Loucy (cell line): ENCODE data around the gene APLF.
A peak's percentile ranks its signal among the peaks of the same experiment; 100 is the strongest.

Experiments used
- H2AFZ ChIP-seq: fragments of 200-600 bp; sonication (generic); 2 replicates; pipeline ENCODE4 v1.6.0; 2016; ENCODE audit warnings: antibody characterized with exemption, mild to moderate bottlenecking, low read length, moderate library complexity
- H3F3A ChIP-seq: fragments of 200-600 bp; 2 replicates; pipeline ENCODE4 v1.6.0; 2016; ENCODE audit warnings: antibody characterized with exemption, low read depth, mild to moderate bottlenecking
- H3K27me3 ChIP-seq: fragments of 200-600 bp; sonication (generic); 2 replicates; pipeline ENCODE4 v1.6.1; 2014; ENCODE audit warnings: low read length, mild to moderate bottlenecking; ENCODE audit not compliant: insufficient read depth, poor library complexity, severe bottlenecking
- H3K36me3 ChIP-seq: fragments of 200-600 bp; sonication (generic); 2 replicates; pipeline ENCODE4 v1.6.1; 2016; ENCODE audit warnings: low read length; ENCODE audit not compliant: insufficient read depth
- H3K4me1 ChIP-seq: fragments of 200-600 bp; sonication (generic); 2 replicates; pipeline ENCODE4 v1.5.1; 2014; ENCODE audit warnings: low read length, mild to moderate bottlenecking; ENCODE audit not compliant: insufficient read depth, poor library complexity, severe bottlenecking
- H3K4me2 ChIP-seq: fragments of 200-600 bp; sonication (generic); 2 replicates; pipeline ENCODE4 v1.6.0; 2014; ENCODE audit warnings: antibody characterized with exemption, low read length, low read depth, mild to moderate bottlenecking; ENCODE audit not compliant: poor library complexity, severe bottlenecking
- H3K4me3 ChIP-seq: fragments of 200-600 bp; sonication (generic); 2 replicates; pipeline ENCODE4 v1.5.1; 2014; ENCODE audit warnings: low read length, mild to moderate bottlenecking, mixed read lengths; ENCODE audit not compliant: poor library complexity, severe bottlenecking
- H3K79me2 ChIP-seq: fragments of 200-600 bp; sonication (generic); 2 replicates; pipeline ENCODE4 v1.6.1; 2014; ENCODE audit warnings: low read length; ENCODE audit not compliant: insufficient read depth
- H3K9ac ChIP-seq: fragments of 200-600 bp; sonication (generic); 2 replicates; pipeline ENCODE4 v1.6.0; 2014; ENCODE audit warnings: mild to moderate bottlenecking, low read depth, low read length, moderate library complexity; ENCODE audit not compliant: poor library complexity, severe bottlenecking
- H3K9me2 ChIP-seq: fragments of 200-600 bp; sonication (generic); replicated peaks from 2 replicates; pipeline ENCODE4 v1.6.1; 2016; ENCODE audit warnings: low read depth, low read length, mixed read lengths
- H3K9me3 ChIP-seq: fragments of 200-600 bp; sonication (generic); 2 replicates; pipeline ENCODE4 v1.6.1; 2014; ENCODE audit warnings: mild to moderate bottlenecking, antibody characterized with exemption, low read length, low read depth; ENCODE audit not compliant: insufficient read depth
- H4K20me1 ChIP-seq: fragments of 200-600 bp; sonication (generic); 2 replicates; pipeline ENCODE4 v1.6.0; 2014; ENCODE audit warnings: antibody characterized with exemption, low read length, mild to moderate bottlenecking; ENCODE audit not compliant: insufficient read depth, poor library complexity, severe bottlenecking
- CTCF ChIP-seq: fragments of 200-600 bp; sonication (generic); conservative IDR thresholded peaks from 2 replicates; pipeline ENCODE4 v1.5.1; 2014; ENCODE audit warnings: mild to moderate bottlenecking, antibody characterized with exemption, low read length
- EZH2phosphoT487 ChIP-seq: fragments of 200-600 bp; IDR thresholded peaks from 2 replicates; pipeline ENCODE4 v1.6.1; 2018; ENCODE audit warnings: antibody characterized with exemption, mild to moderate bottlenecking, moderate library complexity, borderline replicate concordance

The APLF gene

GRCh38 chr2:68448671-68449653, 18.4 kb upstream of the APLF start:
- H3K27me3 ChIP-seq: no peaks in the 10 kb centered on the region

DNA sequence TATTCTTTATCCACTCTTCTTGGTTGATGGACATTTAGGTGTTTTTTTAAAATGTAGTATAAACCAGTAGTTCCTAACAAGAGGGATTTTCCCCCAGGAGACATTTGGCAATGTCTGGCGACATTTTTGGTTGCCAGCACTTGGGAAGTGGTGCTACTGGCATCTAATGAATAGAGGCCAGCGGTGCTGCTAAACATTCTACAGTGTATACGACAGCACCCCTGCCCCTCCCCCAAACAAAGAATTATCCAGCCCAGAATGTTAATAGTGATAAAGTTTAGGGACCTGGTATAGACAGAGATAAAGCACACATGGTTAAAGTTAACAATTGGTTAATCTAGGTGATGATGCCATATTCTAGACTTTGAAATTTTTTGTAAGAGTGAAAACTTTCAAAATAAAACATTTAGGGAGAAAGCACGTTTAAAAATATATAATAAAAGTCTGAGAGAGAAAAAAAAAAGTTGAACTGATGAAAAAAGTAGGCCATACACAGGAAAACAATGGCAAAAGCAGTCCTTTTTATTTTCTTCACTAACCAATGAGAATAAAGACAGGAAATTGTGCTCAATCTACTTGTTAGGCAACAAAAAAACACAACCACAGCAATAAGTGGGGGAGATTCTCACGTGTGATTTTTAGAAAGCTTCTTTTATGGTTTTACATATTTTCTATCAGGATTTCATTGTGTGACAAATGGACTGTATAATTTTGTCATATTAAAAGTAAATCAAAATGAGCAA, 15.1 kb upstream of the APLF start:
- Histone ChIP-seq H3K27me3 (no peaks in the 10 kb centered on the region), H3K4me1 (peaks cover 16% of the 10 kb centered on the region), H3K9me3 (no peaks in the 10 kb centered on the region), H3K79me2 (no peaks in the 10 kb centered on the region), H2AFZ (peak overlapping the region; percentile 87), H3K4me2 (peak overlapping the region; percentile 42), H3K36me3 (no peaks in the 10 kb centered on the region), H4K20me1 (no peaks in the 10 kb centered on the region), H3K4me3 (no peak overlapping the region), H3F3A (peaks cover 5% of the 10 kb centered on the region; the same call in 1 of the 2 replicates), H3K9me2 (no peaks in the 10 kb centered on the region), H3K9ac (no peak overlapping the region)
- no peak for TF ChIP-seq CTCF
- TF ChIP-seq EZH2phosphoT487: no peak

More at GRCh38 chr2:68448671-68449653, 18.4 kb upstream of the APLF start:
- no peak overlapping the region for H3K4me2 ChIP-seq
- H3K9me3 ChIP-seq: no peaks in the 10 kb centered on the region
- H3K4me1 ChIP-seq: peaks cover 16% of the 10 kb centered on the region
- no peak overlapping the region for H3K4me3 ChIP-seq
- TF ChIP-seq CTCF (no peak), EZH2phosphoT487 (no peak)
- no peak overlapping the region for H2AFZ ChIP-seq
- no peaks in the 10 kb centered on the region for H3K9me2 ChIP-seq
- H3K36me3 ChIP-seq: no peaks in the 10 kb centered on the region
- H3K9ac ChIP-seq: no peak overlapping the region
- peaks cover 5% of the 10 kb centered on the region; the same call in 1 of the 2 replicates for H3F3A ChIP-seq
- H4K20me1 ChIP-seq: no peaks in the 10 kb centered on the region
- H3K79me2 ChIP-seq: no peaks in the 10 kb centered on the region

DNA sequence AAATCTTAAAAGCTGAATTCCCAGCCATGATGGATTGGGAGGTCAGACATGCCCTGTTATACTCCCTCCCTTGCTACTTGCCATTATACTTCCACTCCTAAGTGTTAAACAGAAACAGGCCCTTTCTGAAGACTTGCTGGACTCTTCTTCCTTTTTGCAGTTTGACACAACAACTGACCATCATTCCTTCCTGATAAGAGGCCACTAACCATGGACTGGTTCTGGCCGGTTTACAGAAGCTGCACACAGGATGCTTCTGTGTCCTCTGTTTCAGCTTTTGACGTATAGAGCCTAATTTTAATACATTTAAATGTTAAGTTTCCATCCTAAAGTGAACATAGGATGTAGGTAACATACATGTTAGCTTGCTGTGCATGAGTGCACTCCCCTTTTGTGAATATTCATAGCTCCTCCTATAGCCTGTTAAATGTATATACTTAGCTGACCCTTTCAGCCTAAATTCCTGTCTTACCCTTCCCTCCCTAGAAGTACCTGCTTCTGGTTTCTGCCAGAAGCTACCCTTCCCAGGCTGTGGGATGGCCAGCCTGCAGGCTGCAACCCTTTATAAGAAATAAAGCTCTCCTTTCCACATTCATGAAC, 13.5 kb upstream of the APLF start:
- H2AFZ ChIP-seq: peak overlapping the region; percentile 85
- H3K4me1 ChIP-seq: peaks cover 16% of the 10 kb centered on the region
- H3F3A ChIP-seq: peaks cover 5% of the 10 kb centered on the region; the same call in 1 of the 2 replicates
- H3K9me3 ChIP-seq: no peaks in the 10 kb centered on the region
- H3K4me2 ChIP-seq: no peak overlapping the region
- no peaks in the 10 kb centered on the region for H3K27me3 ChIP-seq
- no peaks in the 10 kb centered on the region for H4K20me1 ChIP-seq
- TF ChIP-seq CTCF (no peak), EZH2phosphoT487 (no peak)
- H3K9me2 ChIP-seq: no peaks in the 10 kb centered on the region
- no peaks in the 10 kb centered on the region for H3K79me2 ChIP-seq
- no peaks in the 10 kb centered on the region for H3K36me3 ChIP-seq
- no peak overlapping the region for H3K4me3 ChIP-seq
- H3K9ac ChIP-seq: no peak overlapping the region
